IPS DF 4.7 (cell line): ENCODE measurements around the gene OR51D1.

Experiments used
- DNase-seq: peaks from one replicate; pipeline ENCODE4 v3.0.0-alpha.2; 2013; ENCODE audit warnings: low spot score; ENCODE audit errors: extremely low read depth

OR51D1 gene, protein sequence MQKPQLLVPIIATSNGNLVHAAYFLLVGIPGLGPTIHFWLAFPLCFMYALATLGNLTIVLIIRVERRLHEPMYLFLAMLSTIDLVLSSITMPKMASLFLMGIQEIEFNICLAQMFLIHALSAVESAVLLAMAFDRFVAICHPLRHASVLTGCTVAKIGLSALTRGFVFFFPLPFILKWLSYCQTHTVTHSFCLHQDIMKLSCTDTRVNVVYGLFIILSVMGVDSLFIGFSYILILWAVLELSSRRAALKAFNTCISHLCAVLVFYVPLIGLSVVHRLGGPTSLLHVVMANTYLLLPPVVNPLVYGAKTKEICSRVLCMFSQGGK

GRCh38 chr11:4636962-4637661 lies at the start of gene OR51D1:
Gene OR51D1 (plus strand): TSS chr11:4637477. CDS start chr11:4639791, 2,314 bp downstream.
- peak; percentile 79 for DNase-seq

- DNase-seq: no peak
Measured at GRCh38 chr11:4589017-4589416, 48.3 kb upstream of the OR51D1 start.

DNA sequence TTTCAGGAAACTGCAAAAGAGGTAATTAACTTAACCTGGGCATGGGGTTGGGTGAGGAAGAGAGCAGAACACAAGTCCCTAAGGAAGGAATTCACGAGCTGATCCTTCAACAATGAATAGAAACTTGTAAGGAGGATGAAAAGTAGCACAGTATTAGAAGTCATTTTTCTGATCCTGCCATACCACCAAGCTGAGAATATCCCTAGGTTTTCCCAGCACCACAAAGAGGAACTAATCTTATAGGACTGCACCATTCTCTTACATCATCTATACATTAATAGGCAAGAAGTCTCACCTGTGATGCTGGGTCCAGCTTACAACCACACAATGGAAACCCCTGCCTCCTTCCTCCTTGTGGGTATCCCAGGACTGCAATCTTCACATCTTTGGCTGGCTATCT lies 43.5 kb upstream of the OR51D1 start, which contains the start of gene OR52I1:
Gene OR52I1 (plus strand): TSS at position 301 of the 400 bp plus-strand sequence. CDS start 0 bp downstream, at position 301.
- DNase-seq: no peak

- no peak for DNase-seq
Measured at GRCh38 chr11:4605057-4605456, 32.2 kb upstream of the OR51D1 start.

DNA sequence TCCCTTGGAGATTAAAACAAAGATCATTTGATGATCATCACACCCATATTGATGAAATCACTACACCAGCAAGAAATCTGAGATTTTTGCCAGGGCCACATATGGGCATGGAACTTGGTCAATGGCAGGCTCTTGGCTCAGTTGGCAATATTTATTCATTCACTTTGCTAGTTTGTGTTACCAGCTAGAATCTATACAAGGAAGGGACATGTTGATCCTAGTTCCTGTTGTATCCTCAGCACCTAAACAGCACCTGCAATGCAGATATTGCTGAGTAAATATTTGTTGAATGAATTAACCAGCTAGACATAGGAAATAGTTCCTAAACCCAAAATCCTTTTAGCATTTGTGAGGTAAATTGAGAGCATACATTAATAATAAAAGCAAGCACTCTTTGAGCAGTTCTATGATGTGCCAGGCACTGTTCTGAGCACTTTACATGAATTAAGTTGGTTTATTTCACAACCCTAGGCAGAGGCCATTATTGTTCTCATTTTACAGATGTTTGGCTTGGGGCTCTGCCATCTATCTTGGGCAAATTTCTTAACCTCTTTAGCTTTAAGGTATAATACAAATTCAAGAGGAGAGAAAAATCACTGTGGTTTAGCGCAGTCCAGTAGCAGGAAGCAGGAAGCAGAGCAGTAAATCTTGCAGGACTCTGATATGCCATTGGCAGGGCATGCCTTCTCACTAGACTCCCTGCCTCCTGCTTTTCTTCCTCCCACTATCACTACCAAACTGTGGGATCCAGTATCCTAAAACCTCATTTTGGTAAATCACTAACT lies 30.9 kb upstream of the OR51D1 start:
- DNase-seq: no peak

- DNase-seq: no peak
Measured at GRCh38 chr11:4607096-4607495, 30.2 kb upstream of the OR51D1 start.

- DNase-seq: peak; percentile 69
Measured at GRCh38 chr11:4607781-4608666, 29.3 kb upstream of the OR51D1 start, which contains the start of gene TRIM68. Gene TRIM68 (minus strand): TSS chr11:4608231. CDS start chr11:4605504, 2,727 bp downstream.

- no peak for DNase-seq
Measured at GRCh38 chr11:4610258-4610935, 26.9 kb upstream of the OR51D1 start.

DNA sequence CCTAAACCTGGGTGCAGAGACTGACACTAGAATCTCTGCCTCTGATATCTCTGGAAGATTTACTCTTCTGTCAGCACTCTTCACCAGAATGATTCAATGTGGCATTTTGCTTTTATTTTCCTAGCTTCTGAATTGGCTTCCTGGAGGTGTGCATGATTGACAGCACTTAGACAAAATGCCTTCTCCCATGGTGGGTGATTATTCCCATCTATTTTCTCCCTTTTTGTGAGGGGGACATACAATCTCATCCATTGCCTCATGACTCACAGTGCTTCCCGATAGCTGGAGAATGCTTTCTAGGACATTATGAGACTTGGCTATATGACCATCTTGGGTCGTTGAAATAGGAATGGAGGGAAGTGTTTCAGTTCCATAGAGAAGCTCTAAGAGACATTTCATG lies 25.3 kb upstream of the OR51D1 start:
- DNase-seq: no peak

GRCh38 chr11:4615856-4616444 lies 21.3 kb upstream of the OR51D1 start:
- DNase-seq: no peak

- no peak for DNase-seq
Measured at GRCh38 chr11:4619514-4619913, 17.8 kb upstream of the OR51D1 start.

DNA sequence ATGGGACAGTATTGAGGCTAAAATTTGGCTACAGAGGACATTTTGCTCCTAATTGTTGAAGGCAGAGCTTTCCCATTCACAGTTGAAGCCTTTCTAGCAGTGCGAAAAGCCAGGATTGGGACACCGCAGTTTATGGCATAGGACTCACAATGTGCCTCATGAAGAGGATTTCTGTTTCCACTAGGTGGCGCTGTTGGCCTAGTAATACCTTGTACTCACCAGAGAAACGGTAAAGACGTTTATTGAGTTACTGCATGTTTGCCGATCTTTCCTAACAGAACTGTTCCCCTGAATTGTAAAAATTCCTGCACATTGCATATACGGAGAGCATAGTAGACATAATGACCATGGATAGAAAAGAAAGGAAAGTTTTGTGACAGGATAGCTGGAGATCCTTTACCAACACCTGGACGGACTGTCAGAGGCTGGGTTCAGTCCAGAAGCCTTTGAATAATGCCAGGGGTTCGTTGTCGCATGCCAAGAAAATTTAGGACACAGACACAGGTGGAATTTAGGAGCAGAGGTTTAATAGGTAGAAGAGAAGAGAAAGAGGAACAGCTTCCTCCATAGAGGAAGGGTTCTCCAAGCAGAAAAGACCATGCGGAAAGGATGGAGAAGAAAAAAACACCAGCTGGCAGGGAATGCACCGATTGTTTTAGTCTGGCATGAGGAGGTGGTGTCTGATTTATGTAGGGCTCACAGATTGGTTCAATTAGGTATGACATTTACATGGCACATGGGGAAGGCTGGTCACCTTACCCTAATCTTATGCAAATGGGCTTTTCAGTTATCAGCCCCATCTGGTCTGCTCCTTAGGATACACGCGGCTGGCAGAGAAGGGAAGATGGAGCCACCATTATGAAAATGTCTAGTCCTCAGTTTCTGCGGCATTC lies 10.8 kb upstream of the OR51D1 start:
- DNase-seq: peak; percentile 71

DNA sequence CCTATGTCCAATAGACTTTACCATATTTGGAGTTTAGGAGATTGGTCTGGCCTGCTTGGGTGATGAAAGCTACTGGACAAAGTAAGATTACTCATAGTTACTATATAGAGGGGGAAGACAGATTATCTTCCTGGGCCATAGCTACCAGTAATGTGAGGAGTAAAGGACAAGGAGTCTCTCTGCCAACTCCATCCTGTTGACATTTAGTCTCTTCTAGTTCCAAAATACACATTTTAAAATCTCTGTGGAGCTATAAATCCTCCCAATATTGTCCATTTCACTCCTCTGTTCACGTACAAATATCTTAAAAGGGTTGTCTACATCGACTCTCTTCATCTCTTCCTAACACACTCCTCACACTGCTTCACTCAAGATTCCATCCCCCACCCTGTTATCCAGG lies 1.1 kb upstream of the OR51D1 start:
- no peak for DNase-seq

DNA sequence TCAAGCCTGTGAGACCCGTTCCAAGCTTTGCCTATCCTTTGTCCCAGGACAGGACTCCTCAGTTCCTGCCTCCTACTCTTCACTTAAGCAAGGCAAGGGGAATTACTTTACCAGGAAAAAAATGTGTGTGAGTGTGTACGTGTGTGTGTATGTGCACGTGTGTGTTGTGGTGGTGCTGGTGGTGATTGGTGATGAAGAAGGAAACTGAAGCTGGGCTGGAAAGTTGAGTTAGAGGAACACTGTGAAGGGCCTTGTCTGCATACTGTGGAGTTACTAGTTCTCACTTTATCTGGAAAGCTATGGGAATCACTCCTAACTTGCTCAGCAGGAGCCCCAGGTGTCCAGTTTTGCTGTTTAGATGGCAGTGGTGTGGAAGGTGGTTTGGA lies 378 bp downstream of the OR51D1 start:
- DNase-seq: no peak

- no peak for DNase-seq
Measured at GRCh38 chr11:4639931-4640330, 2.7 kb downstream of the OR51D1 start.

GRCh38 chr11:4641501-4641900 lies 4.2 kb downstream of the OR51D1 start:
- DNase-seq: no peak

DNA sequence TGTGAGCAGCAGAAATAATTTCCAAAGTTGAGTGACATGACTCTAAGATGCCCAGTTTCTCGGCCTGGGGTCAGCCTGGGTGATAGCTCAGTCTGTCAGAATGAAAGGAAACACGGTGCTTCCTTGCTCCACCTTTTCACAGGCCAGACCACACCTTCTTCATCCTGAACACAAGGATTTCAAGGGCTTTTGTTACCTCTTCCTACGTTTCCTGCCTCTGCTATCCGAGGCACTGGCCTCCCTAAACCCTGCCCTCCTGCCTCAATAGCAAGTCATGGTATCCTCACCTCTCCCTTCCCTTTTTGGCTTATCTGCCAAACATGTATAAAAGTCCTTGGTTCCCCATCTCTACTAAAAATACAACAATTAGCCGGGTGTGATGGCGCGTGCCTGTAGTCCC lies 4.8 kb downstream of the OR51D1 start:
- DNase-seq: no peak

GRCh38 chr11:4643076-4643475 lies 5.8 kb downstream of the OR51D1 start:
- DNase-seq: no peak

DNA sequence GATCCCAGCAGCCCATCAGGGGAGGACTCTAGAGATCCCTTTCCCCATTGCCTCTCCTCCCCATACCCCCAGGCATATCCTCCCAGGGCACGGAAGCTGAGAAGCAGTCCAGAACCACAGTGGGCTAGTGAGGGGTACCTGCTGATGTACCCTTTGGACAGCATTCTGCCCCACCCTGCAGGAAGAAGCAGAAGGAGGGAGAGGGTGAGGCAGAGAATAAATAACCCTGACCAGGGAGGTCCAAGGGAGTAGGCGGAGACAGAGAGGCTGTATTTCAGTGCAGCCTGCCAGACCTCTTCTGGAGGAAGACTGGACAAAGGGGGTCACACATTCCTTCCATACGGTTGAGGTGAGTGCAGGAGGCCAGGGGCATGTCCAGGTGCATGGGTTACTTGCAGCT lies 6.4 kb downstream of the OR51D1 start, which contains the start of gene OR51E1:
Gene OR51E1 (plus strand): TSS at position 301 of the 400 bp plus-strand sequence. CDS start 8,545 bp downstream, outside the sequence.
- no peak for DNase-seq
